GM18873 (cell line): ENCODE data around the gene PLA2G4A.

Experiments
- ATAC-seq: cut with Tn5 transposase; IDR thresholded peaks from one replicate; pipeline ENCODE4 v1.9.1; 2021; ENCODE audit warnings: mild to moderate bottlenecking, moderate library complexity, moderate number of reproducible peaks; ENCODE audit not compliant: unreplicated experiment, low FRiP score

The PLA2G4A gene

GRCh38 chr1:186828611-186829454 lies at the start of gene PLA2G4A:
Gene PLA2G4A (plus strand): TSS chr1:186828949. CDS start chr1:186854355, 25,406 bp downstream.
- ATAC-seq = peak; percentile 74

GRCh38 chr1:186780076-186780475 lies 48.7 kb upstream of the PLA2G4A start:
- ATAC-seq = no peak

GRCh38 chr1:186781730-186782129 lies 47.0 kb upstream of the PLA2G4A start:
- ATAC-seq = no peak

- no peak for ATAC-seq
Observed at GRCh38 chr1:186782791-186783190, 46.0 kb upstream of the PLA2G4A start.

GRCh38 chr1:186783193-186783592 lies 45.6 kb upstream of the PLA2G4A start:
- ATAC-seq = no peak

GRCh38 chr1:186785503-186785902 lies 43.2 kb upstream of the PLA2G4A start:
- no peak for ATAC-seq

- no peak for ATAC-seq
Observed at GRCh38 chr1:186790101-186790500, 38.6 kb upstream of the PLA2G4A start.

- ATAC-seq = no peak
Observed at GRCh38 chr1:186792870-186793581, 35.7 kb upstream of the PLA2G4A start.

- no peak for ATAC-seq
Observed at GRCh38 chr1:186793582-186793927, 35.2 kb upstream of the PLA2G4A start.

- no peak for ATAC-seq
Observed at GRCh38 chr1:186798960-186799688, 29.6 kb upstream of the PLA2G4A start.

- peak; percentile 96 for ATAC-seq
Observed at GRCh38 chr1:186799689-186800054, 29.1 kb upstream of the PLA2G4A start.

GRCh38 chr1:186802388-186802787 lies 26.4 kb upstream of the PLA2G4A start:
- ATAC-seq = no peak

- ATAC-seq = no peak
Observed at GRCh38 chr1:186804679-186805078, 24.1 kb upstream of the PLA2G4A start.

GRCh38 chr1:186806477-186806876 lies 22.3 kb upstream of the PLA2G4A start:
- ATAC-seq = peak; percentile 58

- no peak for ATAC-seq
Observed at GRCh38 chr1:186807163-186807562, 21.6 kb upstream of the PLA2G4A start.

- no peak for ATAC-seq
Observed at GRCh38 chr1:186811892-186812291, 16.9 kb upstream of the PLA2G4A start.

- no peak for ATAC-seq
Observed at GRCh38 chr1:186812570-186812969, 16.2 kb upstream of the PLA2G4A start.

GRCh38 chr1:186813420-186813819 lies 15.3 kb upstream of the PLA2G4A start:
- ATAC-seq = no peak

GRCh38 chr1:186819126-186819525 lies 9.6 kb upstream of the PLA2G4A start:
- peak; percentile 66 for ATAC-seq

GRCh38 chr1:186819563-186819962 lies 9.2 kb upstream of the PLA2G4A start:
- peak; percentile 49 for ATAC-seq
